Measurements from ENCODE around the gene PLA2G2D. TPM values are rescaled to one million over a fixed set of nuclear protein-coding genes. Genes with fewer than 3 reads are reported as not detected.

The PLA2G2D gene
- polyA plus RNA-seq, 3 donors, result 0.08 TPM; not detected in 1

DNA sequence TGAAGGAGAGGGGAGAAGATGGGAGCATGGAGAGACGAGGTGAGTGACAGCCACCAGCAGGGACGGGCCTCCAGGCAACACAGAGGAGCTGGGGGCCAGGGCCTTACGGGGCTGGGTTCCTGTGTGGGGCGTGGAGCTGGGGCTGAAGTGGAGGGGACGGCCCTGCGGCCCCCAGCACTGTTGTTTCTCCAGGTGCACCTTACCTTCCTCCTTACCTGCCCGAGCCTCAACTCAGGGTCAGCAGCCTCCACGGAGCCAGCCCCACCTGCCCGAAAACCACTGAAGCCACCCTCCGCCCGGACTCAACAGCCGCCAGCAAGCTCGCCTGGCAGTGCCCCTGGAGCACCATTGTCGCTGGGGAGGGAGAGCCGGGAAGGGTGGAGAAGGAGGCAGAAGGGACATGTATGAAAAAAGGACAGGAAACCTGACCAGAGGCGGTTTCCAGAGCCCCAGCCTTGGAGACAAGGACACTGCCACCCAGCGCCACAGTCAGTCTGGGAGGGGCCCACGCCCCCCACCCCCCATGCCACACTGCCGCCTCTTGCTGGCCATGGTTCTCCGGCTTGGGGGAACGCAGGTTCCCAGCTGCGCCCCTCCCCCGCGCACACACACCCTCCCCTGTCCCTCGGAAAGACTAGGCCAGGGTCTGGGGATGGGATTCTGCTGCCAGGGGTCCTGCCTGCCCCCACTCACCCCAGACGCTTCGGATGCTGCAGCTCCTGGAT lies 30.4 kb upstream of the PLA2G2D start:
- Histone ChIP-seq H3K79me2 (ENCODE audit: insufficient read depth, low read length) (no peaks in the 10 kb centered on the region), H3K4me3 (replicated peaks in 1 of 3; ENCODE audit: low read depth in 2 of 3, low read length in 3 of 3) (no peak overlapping the region), H3K36me3 (replicated peaks in 1 of 2; ENCODE audit: control insufficient read depth in 1 of 2, insufficient read depth in 2 of 2, low read length in 2 of 2) (no peaks in the 10 kb centered on the region), H4K20me1 (ENCODE audit: insufficient read depth, low read length) (no peaks in the 10 kb centered on the region), H2AFZ (ENCODE audit: insufficient read depth, low read depth, low read length, poor library complexity, severe bottlenecking) (no peak overlapping the region), H3K4me2 (replicated peaks; ENCODE audit: extremely low read depth, low read length, poor library complexity, severe bottlenecking) (no peak overlapping the region), H3K27ac (ENCODE audit: low read depth in 1 of 2, low read length in 2 of 2) (no peak overlapping the region), H3K4me1 (ENCODE audit: control insufficient read depth in 1 of 2, insufficient read depth in 2 of 2, low read length in 2 of 2) (peaks cover 30% of the 10 kb centered on the region in 2 donors), H3K9me3 (replicated peaks in 1 of 2; ENCODE audit: control insufficient read depth in 1 of 2, insufficient read depth in 1 of 2, low read length in 2 of 2) (no peaks in the 10 kb centered on the region), H3K9ac (ENCODE audit: insufficient read depth, low read length, poor library complexity, severe bottlenecking) (no peak overlapping the region), H3K27me3 (ENCODE audit: control insufficient read depth in 2 of 2, insufficient read depth in 2 of 2, low read length in 2 of 2) (peaks cover 0 to 5% of the 10 kb centered on the region in 2 donors)
- TF ChIP-seq, protein P1, sequence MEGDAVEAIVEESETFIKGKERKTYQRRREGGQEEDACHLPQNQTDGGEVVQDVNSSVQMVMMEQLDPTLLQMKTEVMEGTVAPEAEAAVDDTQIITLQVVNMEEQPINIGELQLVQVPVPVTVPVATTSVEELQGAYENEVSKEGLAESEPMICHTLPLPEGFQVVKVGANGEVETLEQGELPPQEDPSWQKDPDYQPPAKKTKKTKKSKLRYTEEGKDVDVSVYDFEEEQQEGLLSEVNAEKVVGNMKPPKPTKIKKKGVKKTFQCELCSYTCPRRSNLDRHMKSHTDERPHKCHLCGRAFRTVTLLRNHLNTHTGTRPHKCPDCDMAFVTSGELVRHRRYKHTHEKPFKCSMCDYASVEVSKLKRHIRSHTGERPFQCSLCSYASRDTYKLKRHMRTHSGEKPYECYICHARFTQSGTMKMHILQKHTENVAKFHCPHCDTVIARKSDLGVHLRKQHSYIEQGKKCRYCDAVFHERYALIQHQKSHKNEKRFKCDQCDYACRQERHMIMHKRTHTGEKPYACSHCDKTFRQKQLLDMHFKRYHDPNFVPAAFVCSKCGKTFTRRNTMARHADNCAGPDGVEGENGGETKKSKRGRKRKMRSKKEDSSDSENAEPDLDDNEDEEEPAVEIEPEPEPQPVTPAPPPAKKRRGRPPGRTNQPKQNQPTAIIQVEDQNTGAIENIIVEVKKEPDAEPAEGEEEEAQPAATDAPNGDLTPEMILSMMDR (IDR thresholded peaks at IDR 0.05), result no peak
- peaks cover 0 to 3% (median 0%) of the 10 kb centered on the region in 7 donors for H3K9me3 Mint-ChIP-seq
- whole genome bisulfite sequencing (ENCODE audit: insufficient coverage), result 92% methylated on average over 15 of the region's 27 CpGs
- no peak overlapping the region for H3K4me3 Mint-ChIP-seq
- peak overlapping the region in 1 of 7 donors; percentile 25 for H3K27ac Mint-ChIP-seq
- no peaks in the 10 kb centered on the region for H3K36me3 Mint-ChIP-seq
- H3K4me1 Mint-ChIP-seq, result peaks cover 28% of the 10 kb centered on the region
- intact Hi-C loops (cut with micrococcal nuclease), result loop anchor here in 1 of 2 donors (5.0 kb wide), 2 partner anchors 47 to 232 kb away; no protein-coding TSS in a partner anchor
- H3K27me3 Mint-ChIP-seq (ENCODE audit: low read depth in 3 of 3), result peaks cover 7 to 22% (median 8%) of the 10 kb centered on the region in 3 donors
- DNase-seq, result no peak

- TF ChIP-seq, protein P1 (IDR thresholded peaks at IDR 0.05), result no peak
- H3K27me3 ChIP-seq (ENCODE audit: control insufficient read depth in 2 of 2, insufficient read depth in 2 of 2, low read length in 2 of 2), result peaks cover 0 to 5% of the 10 kb centered on the region in 2 donors
- H3K36me3 ChIP-seq (replicated peaks in 1 of 2; ENCODE audit: control insufficient read depth in 1 of 2, insufficient read depth in 2 of 2, low read length in 2 of 2), result no peaks in the 10 kb centered on the region
- no peak overlapping the region for H2AFZ ChIP-seq (ENCODE audit: insufficient read depth, low read depth, low read length, poor library complexity, severe bottlenecking)
- no peak overlapping the region for H3K4me3 Mint-ChIP-seq
- H3K36me3 Mint-ChIP-seq, result no peaks in the 10 kb centered on the region
- no peak overlapping the region for H3K27ac ChIP-seq (ENCODE audit: low read depth in 1 of 2, low read length in 2 of 2)
- no peaks in the 10 kb centered on the region for H3K79me2 ChIP-seq (ENCODE audit: insufficient read depth, low read length)
- H3K4me1 ChIP-seq (ENCODE audit: control insufficient read depth in 1 of 2, insufficient read depth in 2 of 2, low read length in 2 of 2), result peaks cover 21% of the 10 kb centered on the region in 2 donors
- no peak overlapping the region for H3K9ac ChIP-seq (ENCODE audit: insufficient read depth, low read length, poor library complexity, severe bottlenecking)
- H3K4me2 ChIP-seq (replicated peaks; ENCODE audit: extremely low read depth, low read length, poor library complexity, severe bottlenecking), result no peak overlapping the region
- H3K27ac Mint-ChIP-seq, result peak overlapping the region in 1 of 7 donors; percentile 25
- no peak overlapping the region for H3K4me3 ChIP-seq (replicated peaks in 1 of 3; ENCODE audit: low read depth in 2 of 3, low read length in 3 of 3)
- intact Hi-C loops (cut with micrococcal nuclease), result no loop called here
- H3K9me3 ChIP-seq (replicated peaks in 1 of 2; ENCODE audit: control insufficient read depth in 1 of 2, insufficient read depth in 1 of 2, low read length in 2 of 2), result no peaks in the 10 kb centered on the region
- no peak for DNase-seq
- no peaks in the 10 kb centered on the region for H4K20me1 ChIP-seq (ENCODE audit: insufficient read depth, low read length)
- WGBS (ENCODE audit: insufficient coverage), result 89% methylated on average over 11 of the region's 13 CpGs
- H3K4me1 Mint-ChIP-seq, result peaks cover 19% of the 10 kb centered on the region
- peaks cover 7 to 22% (median 10%) of the 10 kb centered on the region in 3 donors for H3K27me3 Mint-ChIP-seq (ENCODE audit: low read depth in 3 of 3)
- H3K9me3 Mint-ChIP-seq, result peaks cover 0 to 3% (median 0%) of the 10 kb centered on the region in 7 donors
Measured at GRCh38 chr1:20148571-20149500, 29.5 kb upstream of the PLA2G2D start.

All from CD14-positive monocyte (primary cell).